SK-N-SH (cell line): ENCODE data around the gene CCSER1. TPM values are rescaled to one million over a fixed set of nuclear protein-coding genes. Genes with fewer than 3 reads are reported as not detected.

Experiments
- CTCF ChIA-PET: fragments of 300-600, 350-600 bp; formaldehyde crosslinking; extraction: SDS; loops from one replicate; lab custom pipeline; 2021; lab: Yijun Ruan, JAX
- POLR2A ChIA-PET: fragments of 350-600 bp; sonication (Branson Sonifier 250); formaldehyde crosslinking; extraction: SDS; loops from one replicate; lab custom pipeline; 2020; ENCODE audit warnings: antibody characterized with exemption, inconsistent platforms; lab: Yijun Ruan, JAX
- DNase-seq: peaks from one replicate; pipeline ENCODE4 v3.0.0; 2012
- H2AFZ ChIP-seq: fragments of 200-600 bp; sonication (generic); 2 replicates; pipeline ENCODE4 v1.8.1; 2016; ENCODE audit warnings: antibody characterized with exemption, mild to moderate bottlenecking, low read depth
- H3F3A ChIP-seq: fragments of 200-600 bp; sonication (generic); replicated peaks from 2 replicates; pipeline ENCODE3; 2016; ENCODE audit warnings: antibody characterized with exemption, mild to moderate bottlenecking; ENCODE audit not compliant: insufficient read depth
- H3K27ac ChIP-seq, 2 experiments: fragments of 200-500 bp in 1 of 2; fragments of 200-600 bp in 1 of 2; sonication (Bioruptor generic) in 1 of 2; sonication (generic), shearing (Covaris generic) in 1 of 2; 2 replicates each; pipeline versions ENCODE4 v1.5.1 to v1.6.1; 2014 to 2016; ENCODE audit warnings: low read depth in 2 of 2, inconsistent platforms in 1 of 2, low read length in 1 of 2, mild to moderate bottlenecking in 1 of 2, mixed read lengths in 1 of 2
- H3K27me3 ChIP-seq: fragments of 200-600 bp; sonication (generic), shearing (Covaris generic); 2 replicates; pipeline ENCODE4 v1.6.1; 2016; ENCODE audit warnings: mixed run types; ENCODE audit not compliant: insufficient read depth
- H3K36me3 ChIP-seq, 2 experiments: fragments of 200-500 bp in 1 of 2; fragments of 200-600 bp in 1 of 2; sonication (Bioruptor generic) in 1 of 2; sonication (generic) in 1 of 2; replicated peaks in 1 of 2; 2 replicates each; pipeline versions ENCODE3 to v1.5.1; 2014 to 2016; ENCODE audit warnings: low read length in 1 of 2, mild to moderate bottlenecking in 1 of 2; ENCODE audit not compliant: insufficient read depth in 2 of 2, control insufficient read depth in 1 of 2
- H3K4me1 ChIP-seq, 2 experiments: fragments of 200-500 bp in 1 of 2; fragments of 200-600 bp in 1 of 2; sonication (Bioruptor generic) in 1 of 2; sonication (generic), shearing (Covaris generic) in 1 of 2; 2 replicates each; pipeline versions ENCODE4 v1.5.1 to v1.6.1; 2014 to 2016; ENCODE audit warnings: low read depth in 1 of 2, low read length in 1 of 2, mixed run types in 1 of 2; ENCODE audit not compliant: insufficient read depth in 2 of 2, control insufficient read depth in 1 of 2
- H3K4me2 ChIP-seq: fragments of 200-600 bp; sonication (generic), shearing (Covaris generic); 2 replicates; pipeline ENCODE4 v1.6.1; 2017; ENCODE audit warnings: mixed run types
- H3K4me3 ChIP-seq, 2 experiments: fragments of 200-500 bp in 1 of 2; fragments of 200-600 bp in 1 of 2; sonication (Bioruptor generic) in 1 of 2; sonication (generic), shearing (Covaris generic) in 1 of 2; 2 replicates each; pipeline versions ENCODE4 v1.5.1 to v1.8.1; 2014 to 2016; ENCODE audit warnings: low read depth in 2 of 2, inconsistent platforms in 1 of 2, low read length in 1 of 2, mild to moderate bottlenecking in 1 of 2, mixed read lengths in 1 of 2, moderate library complexity in 1 of 2
- H3K79me2 ChIP-seq: fragments of 200-600 bp; sonication (generic); 2 replicates; pipeline ENCODE4 v1.8.1; 2017; ENCODE audit warnings: mild to moderate bottlenecking; ENCODE audit not compliant: insufficient read depth
- H3K9ac ChIP-seq: fragments of 200-600 bp; sonication (generic); 2 replicates; pipeline ENCODE4 v1.6.1; 2017; ENCODE audit warnings: mixed run types
- H3K9me2 ChIP-seq: fragments of 200-600 bp; sonication (generic); 2 replicates; pipeline ENCODE4 v1.6.1; 2017; ENCODE audit warnings: mixed run types
- H3K9me3 ChIP-seq: fragments of 200-600 bp; sonication (generic); 2 replicates; pipeline ENCODE4 v1.6.1; 2017; ENCODE audit warnings: mixed run types, mild to moderate bottlenecking, moderate library complexity
- H4K20me1 ChIP-seq: fragments of 200-600 bp; sonication (generic); 2 replicates; pipeline ENCODE4 v1.6.1; 2017; ENCODE audit warnings: mild to moderate bottlenecking, mixed run types; ENCODE audit not compliant: insufficient read depth
- CHD2 ChIP-seq: fragments of 150-350 bp; IDR thresholded peaks from 2 replicates; pipeline ENCODE4 v1.6.1; 2018; ENCODE audit warnings: low read length; ENCODE audit not compliant: partially characterized antibody
- FOSL2 ChIP-seq: IDR thresholded peaks from 2 replicates; pipeline ENCODE4 v1.4.0; 2012; ENCODE audit warnings: low read depth, mild to moderate bottlenecking, moderate library complexity, borderline replicate concordance
- FOXJ3 ChIP-seq: sonication (generic); formaldehyde crosslinking; IDR thresholded peaks from 2 replicates; pipeline ENCODE4 v1.5.1; 2020; ENCODE audit warnings: mild to moderate bottlenecking, missing genetic modification reagents
- GABPA ChIP-seq: IDR thresholded peaks from 2 replicates; pipeline ENCODE4 v1.4.0; 2012; ENCODE audit warnings: low read depth, mild to moderate bottlenecking
- GATA2 ChIP-seq: sonication (generic); formaldehyde crosslinking; IDR thresholded peaks from 2 replicates; pipeline ENCODE4 v1.5.0; 2020; ENCODE audit warnings: mild to moderate bottlenecking, missing genetic modification reagents
- MEF2A ChIP-seq: IDR thresholded peaks from 2 replicates; pipeline ENCODE4 v1.4.0; 2012; ENCODE audit warnings: low read depth, borderline replicate concordance
- MXI1 ChIP-seq: IDR thresholded peaks from 2 replicates; pipeline ENCODE4 v1.6.1; 2012; ENCODE audit warnings: mild to moderate bottlenecking, low read depth, low read length, improper control_type of control experiment
- POLR2AphosphoS5 ChIP-seq: IDR thresholded peaks from 2 replicates; pipeline ENCODE4 v1.6.1; 2012; ENCODE audit warnings: low read depth, low read length
- RCOR1 ChIP-seq: fragments of 150-350 bp; IDR thresholded peaks from 2 replicates; pipeline ENCODE4 v1.6.1; 2017; ENCODE audit warnings: antibody characterized with exemption, low read length
- SIN3A ChIP-seq: IDR thresholded peaks from 2 replicates; pipeline ENCODE4 v1.6.1; 2012; ENCODE audit warnings: low read depth, mild to moderate bottlenecking, low read length, moderate library complexity, borderline replicate concordance
- TAF1 ChIP-seq: IDR thresholded peaks from 2 replicates; pipeline ENCODE4 v1.6.1; 2012; ENCODE audit warnings: low read depth, mild to moderate bottlenecking, low read length, moderate library complexity, borderline replicate concordance
- TCF12 ChIP-seq: IDR thresholded peaks from 2 replicates; pipeline ENCODE4 v1.4.0; 2012
- TEAD4 ChIP-seq: IDR thresholded peaks from 2 replicates; pipeline ENCODE4 v1.4.0; 2012; ENCODE audit warnings: mild to moderate bottlenecking, borderline replicate concordance; ENCODE audit not compliant: insufficient read depth
- WGBS: methylation state at CpG from one replicate; pipeline ENCODE4 v1.1.6; 2017; ENCODE audit warnings: low lambda C conversion rate; 5-methylcytosine and 5-hydroxymethylcytosine counted together
- polyA plus RNA-seq, 3 experiments: library from polyadenylated mRNA; depleted of rRNA; stranded (reverse); fragments of >200 nt; gene quantifications; 2 replicates each; pipeline ENCODE4 v1.2.3, GENCODE V29; 2012
- TF ChIP-seq, protein P1 (sequence below): IDR thresholded peaks from 2 replicates; pipeline ENCODE4 v1.6.1; 2012; ENCODE audit warnings: mild to moderate bottlenecking, low read depth, low read length, moderate library complexity
- TF ChIP-seq, protein P2 (sequence below): fragments of 150-350 bp; IDR thresholded peaks from 2 replicates; pipeline ENCODE4 v1.6.1; 2016; ENCODE audit warnings: mild to moderate bottlenecking, low read depth, low read length
- TF ChIP-seq, protein P3 (sequence below): IDR thresholded peaks from 2 replicates; pipeline ENCODE4 v1.4.0; 2012; ENCODE audit warnings: low read depth, borderline replicate concordance

CCSER1 gene
- polyA plus RNA-seq, 1 of the 3 experiments (the other 2 are of a cell fraction): 0.05 TPM

DNA sequence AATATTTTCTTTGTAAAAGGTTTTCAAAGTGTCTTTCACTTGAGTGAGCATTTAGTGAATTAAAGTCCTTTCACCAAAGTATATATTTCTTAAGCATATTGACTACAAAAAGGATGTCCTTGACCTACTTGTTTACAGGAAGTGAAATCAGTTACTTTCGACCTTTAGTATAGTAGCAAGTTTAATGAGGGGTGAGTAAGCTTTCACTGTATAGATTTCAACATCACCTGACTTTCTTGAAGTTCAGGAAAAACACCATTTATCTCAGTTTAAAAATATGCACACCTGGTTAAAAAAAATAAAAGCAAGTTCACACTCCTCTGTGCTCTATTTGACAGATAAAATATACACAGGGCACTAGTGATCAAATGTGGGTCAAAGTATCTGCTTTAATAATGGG lies 88.1 kb downstream of the CCSER1 start:
- Histone ChIP-seq H3F3A (no peaks in the 10 kb centered on the region), H3K27me3 (no peaks in the 10 kb centered on the region), H3K36me3 (no peaks in the 10 kb centered on the region), H3K9ac (no peak overlapping the region), H3K4me2 (no peak overlapping the region)
- CTCF ChIA-PET: interaction anchor here (0.6 to 0.7 kb wide), 2 partner anchors 19 to 939 kb away, joined by 3 read pairs; no protein-coding TSS in a partner anchor
- TF ChIP-seq, protein P1, sequence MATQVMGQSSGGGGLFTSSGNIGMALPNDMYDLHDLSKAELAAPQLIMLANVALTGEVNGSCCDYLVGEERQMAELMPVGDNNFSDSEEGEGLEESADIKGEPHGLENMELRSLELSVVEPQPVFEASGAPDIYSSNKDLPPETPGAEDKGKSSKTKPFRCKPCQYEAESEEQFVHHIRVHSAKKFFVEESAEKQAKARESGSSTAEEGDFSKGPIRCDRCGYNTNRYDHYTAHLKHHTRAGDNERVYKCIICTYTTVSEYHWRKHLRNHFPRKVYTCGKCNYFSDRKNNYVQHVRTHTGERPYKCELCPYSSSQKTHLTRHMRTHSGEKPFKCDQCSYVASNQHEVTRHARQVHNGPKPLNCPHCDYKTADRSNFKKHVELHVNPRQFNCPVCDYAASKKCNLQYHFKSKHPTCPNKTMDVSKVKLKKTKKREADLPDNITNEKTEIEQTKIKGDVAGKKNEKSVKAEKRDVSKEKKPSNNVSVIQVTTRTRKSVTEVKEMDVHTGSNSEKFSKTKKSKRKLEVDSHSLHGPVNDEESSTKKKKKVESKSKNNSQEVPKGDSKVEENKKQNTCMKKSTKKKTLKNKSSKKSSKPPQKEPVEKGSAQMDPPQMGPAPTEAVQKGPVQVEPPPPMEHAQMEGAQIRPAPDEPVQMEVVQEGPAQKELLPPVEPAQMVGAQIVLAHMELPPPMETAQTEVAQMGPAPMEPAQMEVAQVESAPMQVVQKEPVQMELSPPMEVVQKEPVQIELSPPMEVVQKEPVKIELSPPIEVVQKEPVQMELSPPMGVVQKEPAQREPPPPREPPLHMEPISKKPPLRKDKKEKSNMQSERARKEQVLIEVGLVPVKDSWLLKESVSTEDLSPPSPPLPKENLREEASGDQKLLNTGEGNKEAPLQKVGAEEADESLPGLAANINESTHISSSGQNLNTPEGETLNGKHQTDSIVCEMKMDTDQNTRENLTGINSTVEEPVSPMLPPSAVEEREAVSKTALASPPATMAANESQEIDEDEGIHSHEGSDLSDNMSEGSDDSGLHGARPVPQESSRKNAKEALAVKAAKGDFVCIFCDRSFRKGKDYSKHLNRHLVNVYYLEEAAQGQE: no peak
- no peak for TF ChIP-seq TEAD4
- no peak for TF ChIP-seq FOSL2
- TF ChIP-seq RCOR1: no peak
- no peak for TF ChIP-seq CHD2
- TF ChIP-seq GABPA: no peak
- no peak for TF ChIP-seq POLR2AphosphoS5
- no peak for TF ChIP-seq MEF2A
- TF ChIP-seq FOXJ3 (CRISPR knock-in tag): no peak
- TF ChIP-seq, all 33 proteins: peak for 0
- Histone ChIP-seq H3K4me3 (no peak overlapping the region), H3K4me1 (no peaks in the 10 kb centered on the region; a peak in 1 of 4 replicates), H4K20me1 (no peaks in the 10 kb centered on the region), H3K27ac (no peak overlapping the region), H2AFZ (no peak overlapping the region), H3K9me3 (no peaks in the 10 kb centered on the region), H3K9me2 (no peaks in the 10 kb centered on the region), H3K79me2 (no peaks in the 10 kb centered on the region)
- DNase-seq: no peak
- POLR2A ChIA-PET: no interaction called here
- WGBS: 16% methylated on average over 1 of the region's 1 CpG

DNA sequence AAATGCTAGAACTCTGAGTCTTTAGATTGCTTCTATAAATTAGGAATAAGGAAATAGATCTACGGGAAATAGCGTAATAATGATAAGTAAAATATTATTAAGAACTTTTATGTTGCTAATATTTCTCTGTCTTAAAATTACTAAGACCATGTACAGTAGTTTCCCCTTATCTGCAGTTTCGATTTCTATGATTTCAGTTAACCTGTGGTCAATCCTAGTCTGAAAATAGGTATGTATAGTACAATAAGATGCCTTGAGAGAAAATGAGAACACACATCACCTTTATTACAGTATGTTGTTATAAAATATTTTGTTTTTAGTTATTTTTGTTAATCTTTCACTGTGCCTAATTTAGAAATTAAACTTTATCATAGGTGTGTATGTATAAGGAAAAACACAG lies 92.6 kb downstream of the CCSER1 start:
- Histone ChIP-seq H3K36me3 (no peaks in the 10 kb centered on the region), H3K9ac (no peak overlapping the region), H3K4me3 (no peak overlapping the region), H3K9me2 (no peaks in the 10 kb centered on the region), H3K4me2 (no peak overlapping the region), H3K27ac (no peak overlapping the region), H3F3A (no peaks in the 10 kb centered on the region), H3K27me3 (no peaks in the 10 kb centered on the region), H4K20me1 (no peaks in the 10 kb centered on the region)
- CTCF ChIA-PET: no interaction called here
- no peak for TF ChIP-seq MXI1
- no peak for TF ChIP-seq TAF1
- no peak for TF ChIP-seq TCF12
- TF ChIP-seq, protein P2, sequence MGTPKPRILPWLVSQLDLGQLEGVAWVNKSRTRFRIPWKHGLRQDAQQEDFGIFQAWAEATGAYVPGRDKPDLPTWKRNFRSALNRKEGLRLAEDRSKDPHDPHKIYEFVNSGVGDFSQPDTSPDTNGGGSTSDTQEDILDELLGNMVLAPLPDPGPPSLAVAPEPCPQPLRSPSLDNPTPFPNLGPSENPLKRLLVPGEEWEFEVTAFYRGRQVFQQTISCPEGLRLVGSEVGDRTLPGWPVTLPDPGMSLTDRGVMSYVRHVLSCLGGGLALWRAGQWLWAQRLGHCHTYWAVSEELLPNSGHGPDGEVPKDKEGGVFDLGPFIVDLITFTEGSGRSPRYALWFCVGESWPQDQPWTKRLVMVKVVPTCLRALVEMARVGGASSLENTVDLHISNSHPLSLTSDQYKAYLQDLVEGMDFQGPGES: no peak
- TF ChIP-seq TEAD4: no peak
- no peak for TF ChIP-seq GATA2 (CRISPR knock-in tag)
- TF ChIP-seq, protein P3, sequence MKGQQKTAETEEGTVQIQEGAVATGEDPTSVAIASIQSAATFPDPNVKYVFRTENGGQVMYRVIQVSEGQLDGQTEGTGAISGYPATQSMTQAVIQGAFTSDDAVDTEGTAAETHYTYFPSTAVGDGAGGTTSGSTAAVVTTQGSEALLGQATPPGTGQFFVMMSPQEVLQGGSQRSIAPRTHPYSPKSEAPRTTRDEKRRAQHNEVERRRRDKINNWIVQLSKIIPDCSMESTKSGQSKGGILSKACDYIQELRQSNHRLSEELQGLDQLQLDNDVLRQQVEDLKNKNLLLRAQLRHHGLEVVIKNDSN: no peak
- no peak for TF ChIP-seq SIN3A
- TF ChIP-seq, all 33 proteins: peak for 0
- Histone ChIP-seq H3K79me2 (no peaks in the 10 kb centered on the region), H3K9me3 (no peaks in the 10 kb centered on the region), H3K4me1 (peaks cover 0 to 3% of the 10 kb centered on the region in 2 experiments; a peak in 2 of 4 replicates), H2AFZ (no peak overlapping the region)
- POLR2A ChIA-PET: no interaction called here
- DNase-seq: no peak
- 56% methylated on average over 3 of the region's 3 CpGs for WGBS
